ENCODE measurements around the gene CSE1L.

GRCh38 chr20:49091762-49092161, 45.6 kb downstream of the CSE1L start:
- TF ChIP-seq CTCF (IDR thresholded peaks at IDR 0.05; ENCODE audit: poor library complexity, severe bottlenecking), result no peak
- no peak for TF ChIP-seq EP300 (conservative IDR thresholded peaks at IDR 0.05; ENCODE audit: poor library complexity, severe bottlenecking)
- no peak for TF ChIP-seq POLR2AphosphoS5 (IDR thresholded peaks at IDR 0.05)
- no peak for TF ChIP-seq EZH2 (IDR thresholded peaks at IDR 0.05; ENCODE audit: borderline replicate concordance, insufficient read depth, low read length, poor library complexity, severe bottlenecking)
- no peak for TF ChIP-seq SMC3 (conservative IDR thresholded peaks at IDR 0.05; ENCODE audit: poor library complexity)
